Endothelial cell of umbilical vein (primary cell): Measurements from ENCODE around the gene ZC3HAV1L. TPM values are rescaled to one million over a fixed set of nuclear protein-coding genes. Genes with fewer than 3 reads are reported as not detected.

ENCODE experiments used
- BruUV-seq: library from RNA; stranded (reverse); fragments of 400-500 nt; replicated peaks from 2 replicates; lab custom pipeline; 2021; lab: Mats Ljungman, UMichigan
- CTCF ChIA-PET: fragments of 300-600, 350-600 bp; sonication (Branson Sonifier 250); formaldehyde crosslinking; loops from one replicate; lab custom pipeline; 2021; ENCODE audit warnings: antibody characterized with exemption, inconsistent platforms; lab: Charles Lee
- POLR2A ChIA-PET: fragments of 300-600, 350-600 bp; sonication (Branson Sonifier 250); formaldehyde crosslinking; loops from one replicate; lab custom pipeline; 2021; ENCODE audit warnings: antibody characterized with exemption, inconsistent platforms; lab: Charles Lee
- DNase-seq: peaks from one replicate; pipeline ENCODE4 v3.0.0-alpha.2; 2011; ENCODE audit warnings: low read depth, low spot score
- FAIRE-seq: peaks from 2 replicates; lab custom pipeline; 2011; peaks lifted over from hg19 to GRCh38; lab: Jason Lieb, UNC
- H2AFZ ChIP-seq: 2 replicates; pipeline ENCODE4 v1.6.0; 2012; ENCODE audit warnings: low read depth, low read length, control low read depth, inconsistent platforms
- H3K27ac ChIP-seq: 2 replicates; pipeline ENCODE4 v1.5.1; 2011; ENCODE audit warnings: low read depth, mild to moderate bottlenecking, control low read depth, low read length, moderate library complexity; ENCODE audit not compliant: insufficient read depth
- H3K27me3 ChIP-seq, 2 experiments: 2 replicates each; pipeline versions ENCODE4 v1.6.0 to v1.6.1; 2011; ENCODE audit warnings: low read length in 2 of 2, mixed read lengths in 1 of 2; ENCODE audit not compliant: control insufficient read depth in 2 of 2, insufficient read depth in 2 of 2
- H3K36me3 ChIP-seq, 2 experiments: 2 replicates in 1 of 2; 3 replicates in 1 of 2; pipeline ENCODE4 v1.5.1; 2011; ENCODE audit warnings: low read length in 2 of 2, mild to moderate bottlenecking in 1 of 2, moderate library complexity in 1 of 2; ENCODE audit not compliant: control insufficient read depth in 2 of 2, insufficient read depth in 2 of 2; ENCODE audit errors: extremely low read depth in 1 of 2
- H3K4me1 ChIP-seq: 3 replicates; pipeline ENCODE4 v1.5.1; 2011; ENCODE audit warnings: mild to moderate bottlenecking, low read length; ENCODE audit not compliant: control insufficient read depth, insufficient read depth; ENCODE audit errors: extremely low read depth
- H3K4me2 ChIP-seq: 2 replicates; pipeline ENCODE4 v1.6.1; 2011; ENCODE audit warnings: low read length, control low read depth, mixed read lengths; ENCODE audit not compliant: insufficient read depth
- H3K4me3 ChIP-seq, 3 experiments: fragments of 200-600 bp in 1 of 3; sonication (generic), shearing (Covaris generic) in 1 of 3; replicated peaks in 1 of 3; 2 replicates each; pipeline ENCODE4 v1.5.1; 2011 to 2016; ENCODE audit warnings: control low read depth in 3 of 3, low read length in 3 of 3, mild to moderate bottlenecking in 2 of 3, inconsistent platforms in 1 of 3, low read depth in 1 of 3, moderate library complexity in 1 of 3; ENCODE audit not compliant: insufficient read depth in 1 of 3
- H3K79me2 ChIP-seq: 2 replicates; pipeline ENCODE4 v1.6.0; 2012; ENCODE audit warnings: low read length, inconsistent platforms; ENCODE audit not compliant: control insufficient read depth, insufficient read depth
- H3K9ac ChIP-seq: replicated peaks from 2 replicates; pipeline ENCODE3; 2011; ENCODE audit warnings: low read length, control low read depth; ENCODE audit not compliant: insufficient read depth; ENCODE audit errors: extremely low read depth
- H3K9me1 ChIP-seq: replicated peaks from 3 replicates; pipeline ENCODE4 v1.6.0; 2011; ENCODE audit warnings: mild to moderate bottlenecking, low read length; ENCODE audit not compliant: control insufficient read depth, insufficient read depth; ENCODE audit errors: extremely low read depth
- H3K9me3 ChIP-seq: replicated peaks from 2 replicates; pipeline ENCODE4 v1.5.1; 2012; ENCODE audit warnings: low read length, inconsistent platforms; ENCODE audit not compliant: control insufficient read depth, insufficient read depth
- H4K20me1 ChIP-seq: replicated peaks from 2 replicates; pipeline ENCODE3; 2011; ENCODE audit warnings: mild to moderate bottlenecking, low read length; ENCODE audit not compliant: control insufficient read depth, insufficient read depth; ENCODE audit errors: extremely low read depth
- CTCF ChIP-seq, 2 donors: IDR thresholded peaks; 1 replicate in 1 of 2; 2 replicates in 1 of 2; pipeline ENCODE4 v1.5.1; 2011; ENCODE audit warnings: low read length in 2 of 2, mild to moderate bottlenecking in 2 of 2, moderate library complexity in 2 of 2, control low read depth in 1 of 2, inconsistent platforms in 1 of 2, low read depth in 1 of 2; ENCODE audit not compliant: insufficient read depth in 1 of 2; ENCODE audit errors: extremely low read depth in 1 of 2
- EZH2 ChIP-seq: IDR thresholded peaks from 2 replicates; pipeline ENCODE4 v1.6.1; 2012; ENCODE audit warnings: borderline replicate concordance, low read depth, mild to moderate bottlenecking, moderate library complexity, low read length, inconsistent platforms; ENCODE audit not compliant: severe bottlenecking
- FOS ChIP-seq: IDR thresholded peaks from 2 replicates; pipeline ENCODE4 v1.6.1; 2011; ENCODE audit warnings: mild to moderate bottlenecking, low read length, moderate library complexity, borderline replicate concordance; ENCODE audit not compliant: insufficient read depth
- GATA2 ChIP-seq: IDR thresholded peaks from 2 replicates; pipeline ENCODE4 v1.7.0; 2011; ENCODE audit warnings: low read depth, mild to moderate bottlenecking, moderate library complexity, mixed read lengths, low read length; ENCODE audit not compliant: insufficient read length, insufficient read depth
- JUN ChIP-seq: IDR thresholded peaks from 2 replicates; pipeline ENCODE4 v1.6.1; 2011; ENCODE audit warnings: borderline replicate concordance, low read depth; ENCODE audit not compliant: insufficient read length, insufficient read depth
- MYC ChIP-seq: IDR thresholded peaks from one replicate; pipeline ENCODE4 v1.6.1; 2011; ENCODE audit warnings: mild to moderate bottlenecking, low read depth, low read length
- POLR2A ChIP-seq: IDR thresholded peaks from 2 replicates; pipeline ENCODE4 v1.6.1; 2012; ENCODE audit warnings: low read depth, mild to moderate bottlenecking, control low read depth, low read length
- POLR2AphosphoS5 ChIP-seq: IDR thresholded peaks from 2 replicates; pipeline ENCODE4 v1.6.1; 2012; ENCODE audit warnings: low read depth, mild to moderate bottlenecking, control low read depth, low read length, moderate library complexity; ENCODE audit not compliant: insufficient read depth
- dilution Hi-C: fragments of 300-500 bp; cut with MboI; formaldehyde crosslinking; loops from one replicate; pipeline ENCODE4 v1.15.0; 2019; ENCODE audit warnings: low sequenced_read_pairs; ENCODE audit not compliant: extremely low pct_ligation_motif_present
- intact Hi-C: fragments of 100-400 bp; cut with micrococcal nuclease; formaldehyde crosslinking; loops from one replicate; pipeline ENCODE4 v1.10.0; 2022
- polyA plus RNA-seq, 4 experiments: library from polyadenylated mRNA; depleted of rRNA in 3 of 4; stranded (reverse) in 3 of 4; unstranded in 1 of 4; fragments of >200 nt; gene quantifications; 2 replicates each; pipeline versions ENCODE4 v1.2.1 to v1.2.3, GENCODE V29; 2011 to 2012; ENCODE audit warnings: missing spikeins in 1 of 4
- total RNA-seq: library from RNA; stranded (reverse); gene quantifications from 2 replicates; pipeline ENCODE4 v1.2.3, GENCODE V29; 2021
- TF ChIP-seq, protein P1 (sequence below): IDR thresholded peaks from 2 replicates; pipeline ENCODE4 v1.6.1; 2011; ENCODE audit not compliant: insufficient read depth, insufficient read length

The ZC3HAV1L gene
- total and polyA plus RNA-seq, 2 donors (not counting 3 experiments of a cell fraction or from before 2014, with no cell fraction given), result 15.9 to 25.7 TPM

DNA sequence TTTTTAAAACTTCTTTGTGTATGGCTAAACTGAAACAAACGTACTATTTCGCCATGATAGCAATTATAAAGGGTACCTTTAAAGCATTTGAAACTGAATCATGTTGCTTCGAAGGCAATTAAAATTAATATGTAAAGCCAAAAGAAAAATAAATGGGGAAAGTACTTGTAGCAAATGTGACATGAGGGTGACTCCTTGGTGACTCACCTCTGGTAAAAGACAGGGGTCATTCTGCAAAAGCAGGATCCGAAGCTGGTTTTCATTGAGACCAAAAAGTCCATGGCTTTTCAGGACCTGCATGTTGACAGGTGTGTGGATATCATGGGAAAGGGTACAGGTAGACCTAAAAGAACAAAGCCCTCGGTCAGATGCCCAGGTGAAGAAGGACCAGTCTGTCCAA lies 1.5 kb downstream of the ZC3HAV1L start:
- Histone ChIP-seq H3K9ac (no peak overlapping the region), H4K20me1 (no peaks in the 10 kb centered on the region), H3K79me2 (peaks cover 18% of the 10 kb centered on the region), H2AFZ (no peak overlapping the region), H3K9me1 (no peaks in the 10 kb centered on the region), H3K4me2 (peak overlapping the region; percentile 55), H3K4me3 (peak overlapping the region in 2 of 3 experiments; percentile 35 to 48), H3K9me3 (no peaks in the 10 kb centered on the region), H3K27ac (no peak overlapping the region), H3K27me3 (no peaks in the 10 kb centered on the region), H3K36me3 (peaks cover 4 to 7% of the 10 kb centered on the region in 2 experiments), H3K4me1 (peaks cover 10% of the 10 kb centered on the region)
- BruUV-seq, result TSS peak; percentile 26
- intact Hi-C loops, result loop anchor here (2.0 kb wide), 1 partner anchor 24 kb away; no protein-coding TSS in a partner anchor
- POLR2A ChIA-PET, result no interaction called here
- dilution Hi-C loops, result no loop called here
- no peak for DNase-seq
- peak; percentile 41 for TF ChIP-seq JUN
- TF ChIP-seq GATA2, result no peak
- peak; percentile 63 for TF ChIP-seq FOS
- peak; percentile 79 for FAIRE-seq
- CTCF ChIA-PET, result interaction anchor here (1.9 kb wide), 3 partner anchors 17 to 148 kb away, joined by 6 to 14 read pairs (median 7); no protein-coding TSS in a partner anchor

DNA sequence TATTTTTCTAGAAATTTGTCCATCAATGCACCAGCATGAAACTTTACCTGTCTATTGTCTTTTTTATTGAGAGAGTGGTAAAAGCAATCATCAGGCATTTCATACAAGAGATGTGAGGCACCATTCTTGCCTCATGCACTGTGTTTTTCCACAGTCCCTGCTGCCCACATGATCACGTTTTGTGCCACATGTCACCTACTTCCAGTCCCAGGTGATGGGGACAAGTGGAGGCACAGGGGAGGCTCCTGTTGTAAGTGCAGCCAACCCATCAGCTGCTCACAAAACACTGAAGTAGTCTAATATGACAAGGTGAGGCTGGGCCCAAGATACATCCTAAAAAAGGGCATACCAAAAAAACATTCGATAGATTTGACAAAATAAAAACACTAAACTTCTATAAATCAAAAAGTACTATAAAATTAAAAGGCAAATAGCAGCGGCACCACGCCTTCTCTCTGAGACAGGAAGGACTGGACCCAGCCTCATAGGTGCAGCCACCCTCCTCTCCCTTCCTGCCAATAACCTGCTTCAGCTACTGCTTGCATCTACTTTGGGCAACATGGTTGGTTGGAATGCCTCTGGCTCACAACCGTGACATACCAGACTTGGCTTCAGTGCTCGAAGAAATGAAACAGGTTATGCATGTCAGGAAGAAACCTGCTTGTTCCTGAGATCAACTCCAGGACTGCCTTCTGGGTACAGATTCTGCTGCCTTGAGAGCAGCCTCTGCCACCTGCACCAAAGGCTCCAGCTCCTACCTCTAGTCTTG lies 2.3 kb downstream of the ZC3HAV1L start:
- no peaks in the 10 kb centered on the region for H3K9me1 ChIP-seq
- ChIA-PET POLR2A (interaction anchor here (0.6 kb wide), 1 partner anchor 107 kb away, joined by 3 read pairs; no protein-coding TSS in a partner anchor), CTCF (interaction anchor here (1.9 to 3.3 kb wide), 3 partner anchors 16 to 42 kb away, joined by 6 to 13 read pairs (median 11); no protein-coding TSS in a partner anchor)
- no peak for FAIRE-seq
- H3K9ac ChIP-seq, result no peak overlapping the region
- TF ChIP-seq POLR2A, result no peak
- no peak for TF ChIP-seq FOS
- TF ChIP-seq POLR2AphosphoS5, result no peak
- TF ChIP-seq GATA2, result no peak
- TF ChIP-seq JUN, result no peak
- TF ChIP-seq, protein P1, sequence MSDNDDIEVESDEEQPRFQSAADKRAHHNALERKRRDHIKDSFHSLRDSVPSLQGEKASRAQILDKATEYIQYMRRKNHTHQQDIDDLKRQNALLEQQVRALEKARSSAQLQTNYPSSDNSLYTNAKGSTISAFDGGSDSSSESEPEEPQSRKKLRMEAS, result no peak
- TF ChIP-seq EZH2, result no peak
- TF ChIP-seq CTCF (IDR thresholded peaks at IDR 0.05; ENCODE audit: extremely low read depth in 1 of 2, insufficient read depth in 1 of 2, low read depth in 1 of 2, low read length in 2 of 2), result no peak
- TF ChIP-seq MYC, result no peak
- intact Hi-C loops (loop anchor here (2.0 kb wide), 1 partner anchor 25 kb away; no protein-coding TSS in a partner anchor), dilution Hi-C loops (no loop called here)
- peaks cover 4 to 10% of the 10 kb centered on the region in 2 experiments for H3K36me3 ChIP-seq
- no peaks in the 10 kb centered on the region for H3K27me3 ChIP-seq
- peaks cover 18% of the 10 kb centered on the region for H3K79me2 ChIP-seq
- H3K9me3 ChIP-seq, result no peaks in the 10 kb centered on the region
- peaks cover 10% of the 10 kb centered on the region for H3K4me1 ChIP-seq
- no TSS peak for BruUV-seq
- no peak overlapping the region for H3K4me3 ChIP-seq
- no peak overlapping the region for H3K27ac ChIP-seq
- no peaks in the 10 kb centered on the region for H4K20me1 ChIP-seq
- no peak for DNase-seq
- H3K4me2 ChIP-seq, result no peak overlapping the region
- no peak overlapping the region for H2AFZ ChIP-seq
